HG03521 (cell line): ENCODE results near the gene SACS.
"Not testable (repeated sequence)": the region's sequence is repeated elsewhere in the genome, so short reads cannot be mapped to it uniquely, and the experiment has no call there.

Experiments
- ATAC-seq: cut with Tn5 transposase; IDR thresholded peaks from one replicate; pipeline ENCODE4 v1.9.1; 2021; ENCODE audit warnings: mild to moderate bottlenecking, moderate library complexity; ENCODE audit not compliant: unreplicated experiment

The SACS gene

GRCh38 chr13:23320926-23321534, 112.5 kb downstream of the SACS start:
- ATAC-seq = peak; percentile 22

- no peak for ATAC-seq
Measured at GRCh38 chr13:23319883-23320224, 113.6 kb downstream of the SACS start.

GRCh38 chr13:23314837-23315236, 118.7 kb downstream of the SACS start:
- ATAC-seq = not testable (repeated sequence)

- ATAC-seq = no peak
Measured at GRCh38 chr13:23292586-23292985, 140.9 kb downstream of the SACS start.

- ATAC-seq = no peak
Measured at GRCh38 chr13:23289917-23290357, 143.6 kb downstream of the SACS start.

GRCh38 chr13:23288995-23289394, 144.5 kb downstream of the SACS start:
- ATAC-seq = no peak

DNA sequence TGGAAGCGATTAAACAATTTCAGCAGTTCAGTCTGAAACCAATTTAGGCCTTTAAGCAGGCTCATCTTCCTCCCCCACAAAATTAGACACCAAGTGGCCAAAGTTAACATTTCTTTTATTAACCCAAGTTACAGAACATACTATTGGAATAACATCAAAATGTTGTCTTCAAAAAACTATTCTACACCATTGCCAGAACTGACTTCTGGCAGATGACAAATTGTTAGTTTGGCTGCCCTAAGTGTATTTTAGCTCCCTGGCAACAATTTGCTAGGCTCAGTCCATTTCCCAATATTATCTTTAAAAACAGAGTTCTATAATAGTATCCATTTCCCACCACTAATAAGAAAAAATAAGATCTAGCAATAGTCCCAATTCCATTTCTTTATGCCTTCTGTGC, 144.9 kb downstream of the SACS start:
- no peak for ATAC-seq

DNA sequence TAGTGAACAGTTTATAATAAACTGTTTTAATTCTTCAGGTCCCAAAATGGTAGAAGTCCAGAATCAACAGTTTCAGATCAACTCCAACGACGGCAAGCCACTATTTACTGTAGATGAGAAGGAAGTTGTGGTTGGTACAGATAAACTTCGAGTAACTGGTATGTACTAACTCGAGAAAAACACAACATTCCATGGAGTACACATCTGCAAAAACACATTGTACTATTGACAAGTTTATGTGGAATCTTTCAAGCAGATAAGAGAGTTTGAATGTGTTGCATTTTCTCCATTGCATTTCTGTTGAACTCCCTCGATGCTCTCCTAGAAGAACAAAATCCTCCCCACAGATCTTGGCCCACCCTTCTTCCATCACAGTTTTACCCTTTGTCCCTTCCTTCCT, 154.2 kb downstream of the SACS start:
- ATAC-seq = no peak
